HEK293 (cell line): ENCODE data around the gene CD3G.

Experiments
- CTCF ChIA-PET: fragments of 350-600 bp; formaldehyde crosslinking; extraction: SDS; loops from one replicate; lab custom pipeline; 2021; ENCODE audit warnings: antibody characterized with exemption; lab: Yijun Ruan, JAX
- POLR2A ChIA-PET: fragments of 300-600 bp; formaldehyde crosslinking; extraction: SDS; loops from one replicate; lab custom pipeline; 2020; ENCODE audit warnings: antibody characterized with exemption, inconsistent platforms; lab: Yijun Ruan, JAX
- H3K27ac ChIP-seq: fragments of 200-500 bp; sonication (Bioruptor generic); 2 replicates; pipeline ENCODE4 v1.5.1; 2014; ENCODE audit warnings: low read depth, low read length, control low read depth, inconsistent platforms; ENCODE audit errors: extremely low read depth
- H3K36me3 ChIP-seq, 2 experiments: fragments of 200-500 bp in 1 of 2; sonication (Bioruptor generic) in 1 of 2; 1 replicate in 1 of 2; 2 replicates in 1 of 2; pipeline ENCODE4 v1.5.1; 2014 to 2017; ENCODE audit warnings: inconsistent platforms in 2 of 2, low read length in 2 of 2; ENCODE audit not compliant: control insufficient read depth in 2 of 2, insufficient read depth in 1 of 2
- H3K4me1 ChIP-seq: fragments of 200-500 bp; sonication (Bioruptor generic); 2 replicates; pipeline ENCODE4 v1.5.1; 2014; ENCODE audit warnings: mild to moderate bottlenecking, low read length, inconsistent platforms; ENCODE audit not compliant: control insufficient read depth, insufficient read depth
- H3K4me3 ChIP-seq: 2 replicates; pipeline ENCODE4 v1.5.1; 2011; ENCODE audit warnings: low read depth, mild to moderate bottlenecking, control low read depth, low read length, moderate library complexity
- H3K9me3 ChIP-seq: fragments of 200-500 bp; sonication (Bioruptor generic); 2 replicates; pipeline ENCODE4 v1.5.1; 2014; ENCODE audit warnings: low read depth, low read length, inconsistent platforms; ENCODE audit not compliant: control insufficient read depth, insufficient read depth
- KLF9 ChIP-seq: fragments of 450-650 bp; formaldehyde crosslinking; IDR thresholded peaks from 2 replicates; pipeline ENCODE4 v1.5.1; 2016; ENCODE audit warnings: missing biosample characterization, missing genetic modification characterization, low read depth
- PBX3 ChIP-seq: sonication (generic); formaldehyde crosslinking; IDR thresholded peaks from 2 replicates; pipeline ENCODE4 v1.8.1; 2022; ENCODE audit warnings: mild to moderate bottlenecking, moderate library complexity, missing genetic modification reagents
- TCF7L2 ChIP-seq: IDR thresholded peaks from 2 replicates; pipeline ENCODE4 v1.6.1; 2011; ENCODE audit warnings: low read depth, mild to moderate bottlenecking, inconsistent platforms, low read length, moderate library complexity, borderline replicate concordance
- YY1 ChIP-seq: fragments of 450-650 bp; formaldehyde crosslinking; IDR thresholded peaks from 2 replicates; pipeline ENCODE4 v1.5.1; 2018; ENCODE audit warnings: missing biosample characterization, missing genetic modification characterization
- ZBTB48 ChIP-seq: fragments of 450-650 bp; formaldehyde crosslinking; IDR thresholded peaks from 2 replicates; pipeline ENCODE4 v1.5.1; 2016; ENCODE audit warnings: missing biosample characterization, missing genetic modification characterization
- ZFHX2 ChIP-seq: fragments of 450-650 bp; formaldehyde crosslinking; conservative IDR thresholded peaks from 2 replicates; pipeline ENCODE4 v1.5.1; 2016; ENCODE audit warnings: missing biosample characterization, missing genetic modification characterization
- ZFP3 ChIP-seq: fragments of 450-650 bp; formaldehyde crosslinking; IDR thresholded peaks from 2 replicates; pipeline ENCODE4 v1.5.1; 2016; ENCODE audit warnings: low read depth, missing biosample characterization, missing genetic modification characterization
- ZFP41 ChIP-seq: fragments of 450-650 bp; formaldehyde crosslinking; IDR thresholded peaks from 2 replicates; pipeline ENCODE4 v1.5.1; 2016; ENCODE audit warnings: missing biosample characterization, missing genetic modification characterization, borderline replicate concordance
- ZNF10 ChIP-seq: fragments of 450-650 bp; formaldehyde crosslinking; IDR thresholded peaks from 2 replicates; pipeline ENCODE4 v1.5.1; 2017; ENCODE audit warnings: missing biosample characterization, missing genetic modification characterization
- ZNF132 ChIP-seq: fragments of 450-650 bp; formaldehyde crosslinking; IDR thresholded peaks from 2 replicates; pipeline ENCODE4 v1.5.1; 2017; ENCODE audit warnings: missing biosample characterization, missing genetic modification characterization, borderline replicate concordance
- ZNF133 ChIP-seq: fragments of 450-650 bp; formaldehyde crosslinking; IDR thresholded peaks from 2 replicates; pipeline ENCODE4 v1.5.1; 2016; ENCODE audit warnings: missing biosample characterization, missing genetic modification characterization
- ZNF16 ChIP-seq: fragments of 450-650 bp; formaldehyde crosslinking; IDR thresholded peaks from 2 replicates; pipeline ENCODE4 v1.5.1; 2016; ENCODE audit warnings: low read depth, missing biosample characterization, missing genetic modification characterization
- ZNF184 ChIP-seq: fragments of 450-650 bp; IDR thresholded peaks from 2 replicates; pipeline ENCODE4 v1.5.1; 2018; ENCODE audit warnings: missing biosample characterization, mild to moderate bottlenecking, missing genetic modification characterization
- ZNF214 ChIP-seq: fragments of 450-650 bp; formaldehyde crosslinking; IDR thresholded peaks from 2 replicates; pipeline ENCODE4 v1.5.1; 2017; ENCODE audit warnings: missing biosample characterization, mild to moderate bottlenecking, missing genetic modification characterization, borderline replicate concordance
- ZNF350 ChIP-seq: fragments of 450-650 bp; formaldehyde crosslinking; IDR thresholded peaks from 2 replicates; pipeline ENCODE4 v1.5.0; 2017; ENCODE audit warnings: missing biosample characterization, mild to moderate bottlenecking, missing genetic modification characterization
- ZNF426 ChIP-seq: fragments of 450-650 bp; formaldehyde crosslinking; IDR thresholded peaks from 2 replicates; pipeline ENCODE4 v1.5.1; 2017; ENCODE audit warnings: missing biosample characterization, missing genetic modification characterization, mild to moderate bottlenecking, inconsistent platforms, moderate library complexity
- ZNF585B ChIP-seq: fragments of 450-650 bp; formaldehyde crosslinking; IDR thresholded peaks from 2 replicates; pipeline ENCODE4 v1.5.1; 2016; ENCODE audit warnings: missing biosample characterization, missing genetic modification characterization
- ZNF626 ChIP-seq: fragments of 450-650 bp; sonication (Bioruptor Pico); formaldehyde crosslinking; IDR thresholded peaks from 2 replicates; pipeline ENCODE4 v1.5.1; 2018; ENCODE audit warnings: missing biosample characterization, missing genetic modification characterization, inconsistent platforms
- ZNF701 ChIP-seq: fragments of 450-650 bp; formaldehyde crosslinking; IDR thresholded peaks from 2 replicates; pipeline ENCODE4 v1.5.1; 2016; ENCODE audit warnings: missing biosample characterization, missing genetic modification characterization
- ZNF747 ChIP-seq: fragments of 450-650 bp; formaldehyde crosslinking; IDR thresholded peaks from 2 replicates; pipeline ENCODE4 v1.5.1; 2016; ENCODE audit warnings: missing biosample characterization, missing genetic modification characterization
- ZSCAN23 ChIP-seq: fragments of 450-650 bp; formaldehyde crosslinking; IDR thresholded peaks from 2 replicates; pipeline ENCODE4 v1.5.1; 2016; ENCODE audit warnings: missing biosample characterization, missing genetic modification characterization
- TF ChIP-seq, protein P1 (sequence below): fragments of 450-650 bp; formaldehyde crosslinking; IDR thresholded peaks from 2 replicates; pipeline ENCODE4 v1.5.1; 2017; ENCODE audit warnings: missing biosample characterization, mild to moderate bottlenecking, missing genetic modification characterization, moderate library complexity
- TF ChIP-seq, protein P2 (sequence below): fragments of 450-650 bp; formaldehyde crosslinking; IDR thresholded peaks from 2 replicates; pipeline ENCODE4 v1.5.1; 2017; ENCODE audit warnings: missing biosample characterization, missing genetic modification characterization

CD3G gene

DNA sequence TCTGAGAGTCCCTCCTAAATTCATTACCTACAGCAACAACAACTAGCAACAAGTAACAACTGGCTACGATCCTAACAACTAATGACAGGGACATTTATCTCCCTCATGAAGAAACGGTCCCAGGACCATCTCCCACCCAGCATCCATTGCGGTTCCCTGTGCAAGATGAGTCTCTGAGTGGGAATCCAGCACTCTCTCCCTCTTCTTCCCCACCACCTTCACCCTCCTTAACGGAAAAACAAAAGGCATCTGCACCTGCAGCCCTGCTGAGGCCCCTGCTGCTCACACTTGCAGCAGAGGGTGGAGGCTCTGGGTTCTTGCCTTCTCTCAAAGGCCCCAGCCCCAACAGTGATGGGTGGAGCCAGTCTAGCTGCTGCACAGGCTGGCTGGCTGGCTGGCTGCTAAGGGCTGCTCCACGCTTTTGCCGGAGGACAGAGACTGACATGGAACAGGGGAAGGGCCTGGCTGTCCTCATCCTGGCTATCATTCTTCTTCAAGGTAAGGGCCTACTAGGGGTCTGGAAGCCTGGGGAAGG is at the start of gene CD3G:
Gene CD3G, plus strand, starts transcription at position 364 of the 535 bp plus-strand sequence. Its CDS starts 80 bp downstream, at position 444.
- no peaks in the 10 kb centered on the region for H3K9me3 ChIP-seq
- H3K27ac ChIP-seq = no peak within 1 kb of the TSS
- H3K4me1 ChIP-seq = no peaks in the 10 kb centered on the region
- TF ChIP-seq ZSCAN23 (tag by site-specific recombination) = no peak
- no peak for TF ChIP-seq ZBTB48 (tag by site-specific recombination)
- TF ChIP-seq ZFHX2 (tag by site-specific recombination) = no peak
- TF ChIP-seq, protein P1, sequence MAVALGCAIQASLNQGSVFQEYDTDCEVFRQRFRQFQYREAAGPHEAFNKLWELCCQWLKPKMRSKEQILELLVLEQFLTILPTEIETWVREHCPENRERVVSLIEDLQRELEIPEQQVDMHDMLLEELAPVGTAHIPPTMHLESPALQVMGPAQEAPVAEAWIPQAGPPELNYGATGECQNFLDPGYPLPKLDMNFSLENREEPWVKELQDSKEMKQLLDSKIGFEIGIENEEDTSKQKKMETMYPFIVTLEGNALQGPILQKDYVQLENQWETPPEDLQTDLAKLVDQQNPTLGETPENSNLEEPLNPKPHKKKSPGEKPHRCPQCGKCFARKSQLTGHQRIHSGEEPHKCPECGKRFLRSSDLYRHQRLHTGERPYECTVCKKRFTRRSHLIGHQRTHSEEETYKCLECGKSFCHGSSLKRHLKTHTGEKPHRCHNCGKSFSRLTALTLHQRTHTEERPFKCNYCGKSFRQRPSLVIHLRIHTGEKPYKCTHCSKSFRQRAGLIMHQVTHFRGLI (tag by site-specific recombination) = no peak
- TF ChIP-seq ZNF132 (tag by site-specific recombination) = no peak
- POLR2A ChIA-PET = interaction anchor here (0.6 kb wide), 1 partner anchor 43 kb away, joined by 4 read pairs; no protein-coding TSS in a partner anchor
- H3K4me3 ChIP-seq = no peak within 1 kb of the TSS
- CTCF ChIA-PET = interaction anchor here (0.6 kb wide), 1 partner anchor 145 kb away, joined by 5 read pairs; no protein-coding TSS in a partner anchor
- no peaks in the 10 kb centered on the region for H3K36me3 ChIP-seq

GRCh38 chr11:118295199-118295598 is 48.9 kb upstream of the CD3G start:
- H3K4me3 ChIP-seq = no peak overlapping the region
- CTCF ChIA-PET = interaction anchor here (0.6 to 1.9 kb wide), 29 partner anchors 8 to 488 kb away, joined by 3 to 9 read pairs (median 4); partner anchors contain the start of genes CD3E and MPZL3
- POLR2A ChIA-PET = interaction anchor here (1.3 kb wide), 1 partner anchor 43 kb away, joined by 3 read pairs; the partner anchor contains the start of gene MPZL3
- H3K9me3 ChIP-seq = no peaks in the 10 kb centered on the region
- no peaks in the 10 kb centered on the region for H3K36me3 ChIP-seq
- H3K4me1 ChIP-seq = no peaks in the 10 kb centered on the region
- TF ChIP-seq ZNF10 (tag by site-specific recombination) (0 out of 2 replicates have a peak, but pooled peaks have one; percentile 29), KLF9 (tag by site-specific recombination) (no peak)
- no peak overlapping the region for H3K27ac ChIP-seq

DNA sequence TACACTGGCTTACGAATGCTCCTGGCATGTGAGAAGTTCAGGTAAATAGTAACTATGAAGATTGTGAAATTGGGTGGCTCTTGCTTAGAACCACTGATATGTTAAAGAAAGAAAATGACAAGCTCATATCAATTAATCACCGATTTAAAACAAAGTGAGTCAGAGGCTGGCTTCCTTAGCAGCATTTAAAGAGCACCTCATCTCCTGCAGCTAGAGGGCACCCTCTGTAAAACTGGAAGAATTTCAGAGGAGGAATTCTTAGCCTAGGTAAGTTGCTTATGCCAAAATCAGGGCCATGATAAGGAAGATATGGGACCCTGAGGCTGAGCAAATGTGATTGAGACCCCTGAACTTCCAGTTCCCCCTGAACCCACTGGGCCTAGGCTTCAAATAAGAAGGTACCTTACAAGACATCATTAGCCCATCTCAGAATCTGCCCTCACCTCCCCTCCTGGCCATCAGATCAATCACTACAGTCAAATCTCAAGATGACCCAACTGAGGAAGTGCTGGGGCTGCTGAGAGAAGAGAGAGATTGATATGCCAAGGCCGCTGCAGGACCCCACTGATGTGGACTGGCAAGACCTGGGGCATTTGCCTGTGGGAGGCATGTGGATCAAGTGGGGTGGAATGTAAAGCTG is 48.2 kb upstream of the CD3G start:
- no peaks in the 10 kb centered on the region for H3K9me3 ChIP-seq
- ChIA-PET CTCF (interaction anchor here (0.6 to 1.9 kb wide), 29 partner anchors 8 to 489 kb away, joined by 3 to 9 read pairs (median 4); partner anchors contain the start of genes CD3E and MPZL3), POLR2A (interaction anchor here (1.3 kb wide), 1 partner anchor 44 kb away, joined by 3 read pairs; the partner anchor contains the start of gene MPZL3)
- no peaks in the 10 kb centered on the region for H3K36me3 ChIP-seq
- H3K4me1 ChIP-seq = no peaks in the 10 kb centered on the region
- H3K27ac ChIP-seq = no peak overlapping the region
- no peak overlapping the region for H3K4me3 ChIP-seq
- no peak for TF ChIP-seq ZNF214 (tag by site-specific recombination)
- no peak for TF ChIP-seq PBX3 (CRISPR knock-in tag)
- no peak for TF ChIP-seq ZFP41 (tag by site-specific recombination)
- TF ChIP-seq, protein P2, sequence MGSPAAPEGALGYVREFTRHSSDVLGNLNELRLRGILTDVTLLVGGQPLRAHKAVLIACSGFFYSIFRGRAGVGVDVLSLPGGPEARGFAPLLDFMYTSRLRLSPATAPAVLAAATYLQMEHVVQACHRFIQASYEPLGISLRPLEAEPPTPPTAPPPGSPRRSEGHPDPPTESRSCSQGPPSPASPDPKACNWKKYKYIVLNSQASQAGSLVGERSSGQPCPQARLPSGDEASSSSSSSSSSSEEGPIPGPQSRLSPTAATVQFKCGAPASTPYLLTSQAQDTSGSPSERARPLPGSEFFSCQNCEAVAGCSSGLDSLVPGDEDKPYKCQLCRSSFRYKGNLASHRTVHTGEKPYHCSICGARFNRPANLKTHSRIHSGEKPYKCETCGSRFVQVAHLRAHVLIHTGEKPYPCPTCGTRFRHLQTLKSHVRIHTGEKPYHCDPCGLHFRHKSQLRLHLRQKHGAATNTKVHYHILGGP (tag by site-specific recombination) = no peak
- TF ChIP-seq ZNF133 (tag by site-specific recombination) = no peak
- no peak for TF ChIP-seq ZNF350 (tag by site-specific recombination)
- TF ChIP-seq KLF9 (tag by site-specific recombination) = no peak
- no peak for TF ChIP-seq ZNF701 (tag by site-specific recombination)
- no peak for TF ChIP-seq ZFP3 (tag by site-specific recombination)
- no peak for TF ChIP-seq ZNF426 (tag by site-specific recombination)
- TF ChIP-seq TCF7L2 = no peak
- no peak for TF ChIP-seq ZNF747 (tag by site-specific recombination)
- no peak for TF ChIP-seq YY1 (tag by site-specific recombination)
- TF ChIP-seq ZNF16 = no peak
- TF ChIP-seq ZNF184 (tag by site-specific recombination) = no peak
- TF ChIP-seq ZNF585B (tag by site-specific recombination) = no peak
- no peak for TF ChIP-seq ZNF626
